ENCODE measurements around the gene DLG1. TPM values are rescaled to one million over a fixed set of nuclear protein-coding genes. Genes with fewer than 3 reads are reported as not detected.

DLG1 gene
- 75.0 and 90.7 TPM in 2 replicates for total RNA-seq

DNA sequence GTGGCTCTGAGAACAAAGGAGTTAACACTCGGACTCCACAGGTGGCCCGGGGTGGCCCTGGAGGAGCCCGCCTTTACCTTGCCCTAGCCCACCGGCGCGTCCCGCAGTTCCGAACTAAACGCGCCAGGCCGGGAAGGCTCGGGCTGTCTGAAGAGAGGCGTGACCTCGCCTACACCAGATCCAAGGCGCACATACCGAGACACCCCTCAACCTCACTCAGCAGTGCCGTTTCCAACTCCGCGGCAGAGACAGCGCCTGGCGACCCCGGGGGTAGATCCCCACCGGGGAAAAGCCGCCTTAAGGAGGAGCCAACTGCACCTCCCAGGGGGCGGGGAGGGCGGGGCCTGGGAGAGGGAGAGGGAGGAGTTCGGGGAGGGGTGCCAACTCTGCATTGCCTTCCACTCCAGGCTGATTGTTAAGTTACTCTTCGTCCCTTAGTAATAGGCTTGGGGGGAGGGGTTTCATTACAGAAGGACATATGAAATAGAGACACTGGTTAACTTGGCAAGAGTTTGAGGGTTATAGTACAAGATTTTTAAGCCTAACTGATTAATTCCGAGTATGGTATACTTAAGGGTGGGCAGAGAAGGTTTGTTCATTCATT lies at the start of gene DLG1:
Gene DLG1 (minus strand): TSS at position 272 of the 604 bp plus-strand sequence. CDS start 1,408 bp downstream, outside the sequence.

DNA sequence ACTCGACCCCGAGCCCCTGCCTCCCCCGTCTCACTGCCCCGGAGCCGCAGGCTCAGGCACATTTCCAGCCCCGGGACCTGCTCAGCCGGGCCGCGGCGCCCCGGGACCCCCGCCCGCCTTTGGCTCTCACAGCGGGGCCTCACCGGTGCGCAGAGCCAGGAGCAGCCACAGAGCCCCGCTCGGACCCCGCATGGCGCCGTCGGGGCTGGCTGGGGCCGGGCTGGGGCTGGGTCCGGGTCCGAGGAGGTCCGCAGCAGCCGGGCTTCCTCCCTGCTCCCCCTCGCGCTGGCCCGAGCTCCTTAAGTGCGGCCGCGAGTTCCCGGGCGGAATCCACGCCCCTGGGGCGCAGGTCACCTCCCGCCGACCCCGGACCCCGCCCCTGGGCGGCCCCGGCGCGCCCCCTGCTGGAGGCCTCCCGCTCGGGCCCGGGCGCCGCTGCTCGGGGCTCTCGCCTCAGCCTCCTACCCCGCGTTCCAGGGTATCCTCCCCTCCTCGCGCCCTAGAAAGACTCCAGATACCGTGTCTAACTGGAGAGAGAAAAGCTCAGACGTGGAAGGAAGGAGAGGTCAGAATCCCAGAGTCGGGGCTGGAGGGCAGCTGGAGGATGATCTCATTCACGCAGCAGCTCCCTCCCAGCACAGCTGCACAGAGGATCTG lies 268.8 kb downstream of the DLG1 start, which contains the start of gene MELTF:
Gene MELTF (minus strand): TSS at position 307 of the 657 bp plus-strand sequence. CDS start 115 bp downstream, at position 192.

All from regular cardiac myocyte (primary cell).